ENCODE measurements around the gene KCNN1.
A peak's percentile ranks its signal among the peaks of the same experiment; 100 is the strongest.

KCNN1 gene

DNA sequence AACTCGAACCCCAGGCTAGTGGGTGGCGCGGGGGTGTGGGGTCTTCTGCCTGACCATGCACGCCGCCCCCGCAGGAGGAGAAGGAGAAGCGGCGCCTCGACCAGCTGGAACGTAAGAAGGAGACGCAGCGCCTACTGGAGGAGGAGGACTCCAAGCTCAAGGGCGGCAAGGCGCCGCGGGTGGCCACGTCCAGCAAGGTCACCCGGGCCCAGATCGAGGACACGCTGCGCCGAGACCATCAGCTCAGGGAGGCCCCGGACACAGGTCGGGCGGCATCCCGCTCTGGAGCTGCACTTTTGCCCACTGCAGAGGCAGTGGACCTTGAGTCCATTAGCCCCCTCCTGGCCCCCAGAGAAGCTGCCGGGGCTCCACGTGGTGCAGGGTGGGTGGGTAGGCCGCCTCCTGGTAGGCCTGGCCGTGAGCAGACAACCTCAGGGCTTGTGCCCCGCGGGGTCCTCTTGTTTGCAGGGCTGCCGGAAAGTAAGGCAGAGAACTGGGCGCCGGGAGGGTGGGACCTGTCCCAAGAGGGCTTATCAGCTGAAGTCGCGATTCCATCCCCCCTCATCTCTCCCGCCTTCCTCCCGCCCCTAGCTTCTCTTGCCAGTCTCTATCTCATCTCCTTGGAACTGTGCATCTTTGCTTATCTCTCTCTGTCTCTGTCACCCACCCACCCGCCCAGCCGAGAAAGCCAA, 24.2 kb upstream of the KCNN1 start:
- H3K36me3 Mint-ChIP-seq, result no peaks in the 10 kb centered on the region
- H3K27me3 Mint-ChIP-seq, result no peaks in the 10 kb centered on the region
- H3K4me3 Mint-ChIP-seq, result no peak overlapping the region
- no peaks in the 10 kb centered on the region for H3K9me3 Mint-ChIP-seq
- no peak overlapping the region for H3K27ac Mint-ChIP-seq
- H3K4me1 Mint-ChIP-seq, result peaks cover 19% of the 10 kb centered on the region

- H3K27ac Mint-ChIP-seq, result no peak overlapping the region
- no peaks in the 10 kb centered on the region for H3K36me3 Mint-ChIP-seq
- no peaks in the 10 kb centered on the region for H3K9me3 Mint-ChIP-seq
- no peak overlapping the region for H3K4me3 Mint-ChIP-seq
- peaks cover 20% of the 10 kb centered on the region for H3K4me1 Mint-ChIP-seq
- H3K27me3 Mint-ChIP-seq, result no peaks in the 10 kb centered on the region
These were observed 23.4 kb upstream of the KCNN1 start for GRCh38 chr19:17943274-17944221.

- Mint-ChIP-seq H3K4me3 (no peak overlapping the region), H3K36me3 (no peaks in the 10 kb centered on the region), H3K27ac (no peak overlapping the region), H3K27me3 (peaks cover 2% of the 10 kb centered on the region), H3K9me3 (no peaks in the 10 kb centered on the region), H3K4me1 (peaks cover 28% of the 10 kb centered on the region)
These were observed 22.6 kb upstream of the KCNN1 start for GRCh38 chr19:17944301-17944700.

DNA sequence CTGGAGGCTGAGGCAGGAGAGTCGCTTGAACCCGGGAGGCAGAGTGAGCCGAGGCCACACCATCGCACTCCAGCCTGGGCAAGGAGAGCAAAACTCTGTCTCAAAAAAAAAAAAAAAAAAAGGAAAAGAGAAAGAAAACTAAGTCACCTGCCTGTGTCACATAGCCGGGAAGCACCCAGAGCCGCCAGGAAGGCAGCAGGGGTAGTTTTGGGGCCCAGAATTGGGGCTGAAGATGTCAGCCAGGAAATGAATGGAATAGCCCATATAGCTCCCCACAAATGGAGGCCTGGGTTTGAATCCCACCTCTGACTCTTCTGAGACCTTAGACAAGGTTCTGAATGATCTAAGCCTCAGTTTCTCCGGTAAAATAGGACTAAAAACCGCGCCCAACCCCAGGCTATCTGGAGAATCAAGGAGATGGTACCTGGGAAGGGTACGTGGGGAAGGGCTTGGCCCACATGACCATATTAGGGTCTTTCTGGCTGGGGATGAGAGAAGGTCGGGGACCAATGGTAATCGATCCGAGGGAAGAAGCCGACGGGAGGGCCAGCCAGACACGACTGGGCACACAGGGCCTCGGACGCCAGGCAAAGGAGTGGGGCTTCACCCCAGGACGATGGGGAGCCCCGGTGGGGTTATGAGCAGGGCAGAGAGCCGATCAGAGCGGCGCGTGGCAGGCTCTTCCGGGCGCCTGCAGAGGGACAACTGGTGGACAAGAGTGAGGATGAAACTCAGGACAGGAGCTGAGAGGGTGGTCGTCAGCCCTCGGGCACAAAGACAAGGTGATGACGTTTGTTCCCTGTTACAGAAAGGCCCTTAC, 19.7 kb upstream of the KCNN1 start:
- Mint-ChIP-seq H3K36me3 (no peaks in the 10 kb centered on the region), H3K27me3 (peaks cover 23% of the 10 kb centered on the region), H3K4me3 (peak overlapping the region; percentile 87), H3K9me3 (no peaks in the 10 kb centered on the region), H3K27ac (peak overlapping the region; percentile 84), H3K4me1 (peaks cover 48% of the 10 kb centered on the region)

DNA sequence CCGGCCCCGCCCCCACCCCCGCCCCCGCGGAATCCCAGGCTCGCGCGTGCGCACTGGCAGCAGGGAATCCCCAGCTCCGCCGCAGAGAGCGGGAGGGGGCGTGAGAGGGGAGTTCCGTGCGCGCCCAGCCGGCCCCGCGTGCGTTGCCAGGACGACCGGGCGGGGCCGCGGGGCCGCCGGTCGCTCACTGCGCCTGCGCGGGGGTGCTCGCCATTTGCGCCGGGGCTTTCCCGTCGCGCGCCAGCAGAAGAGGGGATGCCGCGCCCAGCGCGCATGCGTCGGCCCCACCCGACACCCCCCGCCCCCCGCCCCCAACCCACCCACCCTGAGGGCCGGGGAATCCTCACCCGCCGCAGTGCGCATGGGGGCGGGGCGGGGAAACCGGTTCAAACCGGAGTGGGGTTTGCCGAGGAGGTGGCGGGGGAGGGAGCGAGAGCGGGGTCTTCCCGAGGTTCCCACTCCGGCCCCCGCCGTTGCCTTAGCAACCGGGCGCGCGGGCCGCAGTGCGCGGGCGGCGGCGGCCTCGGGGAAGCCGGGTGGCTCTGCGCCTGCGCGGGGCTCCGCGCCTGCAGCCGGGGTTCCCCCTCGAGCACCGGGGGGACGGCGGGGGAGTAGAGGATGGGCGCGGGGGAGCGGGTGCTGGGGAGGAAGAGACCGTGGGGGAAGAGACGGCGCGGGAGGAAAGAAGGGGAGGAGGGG, 18.9 kb upstream of the KCNN1 start:
- no peak overlapping the region for H3K27ac Mint-ChIP-seq
- peaks cover 26% of the 10 kb centered on the region for H3K27me3 Mint-ChIP-seq
- H3K4me1 Mint-ChIP-seq, result peaks cover 53% of the 10 kb centered on the region
- H3K4me3 Mint-ChIP-seq, result peak overlapping the region; percentile 87
- H3K36me3 Mint-ChIP-seq, result no peaks in the 10 kb centered on the region
- H3K9me3 Mint-ChIP-seq, result no peaks in the 10 kb centered on the region

DNA sequence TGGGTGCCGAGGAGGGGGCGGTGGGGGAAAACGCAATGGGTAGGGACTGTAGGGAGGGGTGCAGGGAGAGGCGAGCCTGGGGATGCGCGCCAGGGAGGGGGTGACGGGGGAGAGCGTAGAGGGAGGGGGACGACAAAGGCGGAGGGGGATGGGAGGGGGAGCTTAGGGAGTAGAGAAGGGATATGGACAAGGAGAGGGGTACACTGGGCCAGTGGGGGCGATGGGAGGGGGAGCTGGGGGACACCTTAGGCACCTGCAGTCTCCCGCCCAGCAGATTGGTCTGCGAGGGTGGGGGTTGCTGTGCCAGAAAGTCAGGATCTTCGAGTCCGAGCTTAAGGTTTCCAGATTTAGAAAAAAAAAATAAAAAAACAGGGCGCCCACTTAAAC, 18.4 kb upstream of the KCNN1 start:
- no peak overlapping the region for H3K27ac Mint-ChIP-seq
- H3K4me1 Mint-ChIP-seq, result peaks cover 53% of the 10 kb centered on the region
- H3K27me3 Mint-ChIP-seq, result peaks cover 31% of the 10 kb centered on the region
- peak overlapping the region; percentile 74 for H3K4me3 Mint-ChIP-seq
- H3K9me3 Mint-ChIP-seq, result no peaks in the 10 kb centered on the region
- no peaks in the 10 kb centered on the region for H3K36me3 Mint-ChIP-seq

DNA sequence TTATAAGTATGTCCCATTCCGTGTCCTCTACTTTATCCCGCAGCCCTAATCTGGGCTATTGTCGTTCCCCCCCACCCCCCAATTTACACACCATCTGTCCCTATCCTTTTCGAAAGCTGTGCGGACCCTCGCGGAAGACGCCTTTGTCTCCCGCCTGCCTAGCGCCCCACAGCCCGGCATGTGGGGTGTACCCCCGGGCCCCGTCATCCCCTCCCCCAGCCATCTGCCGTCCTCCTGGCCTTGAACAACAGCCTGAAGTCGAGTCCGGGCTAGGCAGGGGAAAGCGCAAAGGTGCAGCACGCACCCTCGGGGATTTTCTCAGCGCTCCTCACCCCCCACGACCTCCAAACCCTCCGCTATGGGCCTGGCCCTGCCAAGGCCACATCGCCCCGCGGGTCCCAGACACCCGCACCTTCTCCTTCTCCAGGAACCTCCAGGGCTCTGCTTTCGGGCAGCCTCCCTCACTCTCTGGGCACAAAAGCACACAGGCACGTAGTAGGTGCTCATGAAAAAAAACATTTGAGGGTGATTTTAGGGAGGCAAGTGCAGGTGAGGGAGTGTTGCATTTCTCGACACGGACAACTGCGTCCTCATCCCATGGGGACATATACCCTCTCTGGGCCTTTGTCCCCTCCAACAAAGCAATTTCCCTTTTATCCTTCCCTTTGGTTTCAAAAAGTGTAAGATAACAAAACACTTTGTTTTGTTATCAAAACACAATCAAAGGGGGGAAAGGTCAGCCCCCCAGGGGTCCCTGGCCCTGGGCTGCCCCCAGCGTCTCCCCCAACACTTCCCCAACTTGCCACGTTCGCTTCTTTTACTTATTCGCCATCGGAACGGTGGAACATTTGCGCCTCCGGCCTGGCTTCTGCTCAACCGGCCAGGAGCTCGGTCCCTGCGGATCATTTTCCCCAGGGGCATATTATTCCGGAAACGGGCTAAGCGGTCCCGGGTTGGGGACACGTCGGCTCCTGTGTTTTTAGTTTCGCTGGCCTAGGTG, 17.7 kb upstream of the KCNN1 start:
- Mint-ChIP-seq H3K27me3 (peaks cover 35% of the 10 kb centered on the region), H3K4me3 (peak overlapping the region; percentile 74), H3K9me3 (no peaks in the 10 kb centered on the region), H3K36me3 (no peaks in the 10 kb centered on the region), H3K4me1 (peaks cover 53% of the 10 kb centered on the region), H3K27ac (peak overlapping the region; percentile 46)

DNA sequence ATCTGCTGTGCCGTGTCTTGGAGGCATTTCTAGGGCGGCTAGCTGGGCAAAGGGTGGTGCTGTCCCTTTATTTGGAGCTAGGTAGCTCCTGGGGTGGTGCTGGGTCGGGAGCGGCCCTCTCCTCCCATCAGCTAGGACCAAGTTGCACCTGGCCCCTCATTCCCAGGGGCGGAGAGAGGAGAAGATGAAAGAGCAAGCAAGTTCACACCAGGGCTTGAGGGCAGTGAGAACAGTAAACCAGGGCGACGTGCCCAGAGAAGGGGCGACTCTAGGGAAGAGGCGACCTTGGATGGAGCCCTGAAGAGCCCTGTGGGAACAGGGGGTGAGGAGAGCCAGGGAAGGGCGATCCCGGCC, 17.0 kb upstream of the KCNN1 start:
- Mint-ChIP-seq H3K36me3 (no peaks in the 10 kb centered on the region), H3K4me1 (peaks cover 53% of the 10 kb centered on the region), H3K9me3 (no peaks in the 10 kb centered on the region), H3K27ac (peak overlapping the region; percentile 78), H3K4me3 (peak overlapping the region; percentile 74), H3K27me3 (peaks cover 37% of the 10 kb centered on the region)

DNA sequence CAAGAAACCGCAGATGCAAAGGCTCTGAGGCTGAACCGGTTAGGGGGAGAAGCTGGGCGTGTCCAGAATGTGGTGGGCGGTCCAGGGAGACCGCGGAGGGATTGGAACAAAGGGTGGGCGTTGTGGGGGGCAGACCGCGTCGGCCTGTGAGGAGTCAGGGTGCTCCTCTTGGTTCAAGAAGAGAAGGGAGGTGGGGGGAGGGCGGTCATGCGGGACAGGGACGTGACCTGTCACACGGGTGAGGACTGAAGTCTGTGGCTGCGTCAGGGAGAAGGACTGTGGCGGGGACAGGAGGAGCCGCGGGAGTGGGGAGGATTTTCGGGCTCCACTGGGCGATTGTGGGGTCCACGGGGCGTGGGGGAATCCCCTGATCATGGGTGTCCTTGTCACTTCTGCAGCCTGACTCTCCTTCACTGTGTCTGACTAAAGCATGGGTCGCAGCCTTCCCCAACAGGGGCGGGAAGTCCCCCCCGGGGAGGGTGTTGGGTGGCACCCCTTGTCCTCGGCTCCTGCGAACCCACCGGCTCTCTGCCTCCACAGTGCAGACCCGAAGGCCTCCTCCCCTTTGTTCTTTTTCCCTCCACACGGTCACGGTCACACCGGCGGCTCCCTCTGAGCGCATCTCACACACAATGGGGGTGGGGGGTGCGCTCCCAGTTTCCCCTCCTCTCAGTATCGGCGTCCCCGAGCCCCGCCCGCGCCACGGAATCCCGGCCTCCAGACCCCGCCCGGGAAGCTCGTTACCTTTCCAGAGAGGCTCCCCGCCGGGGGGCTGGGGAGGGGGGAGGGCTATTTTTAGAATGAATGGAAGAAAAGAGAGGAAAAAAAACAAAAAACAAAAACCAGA, 16.4 kb upstream of the KCNN1 start:
- H3K9me3 Mint-ChIP-seq, result no peaks in the 10 kb centered on the region
- H3K4me3 Mint-ChIP-seq, result peak overlapping the region; percentile 74
- H3K4me1 Mint-ChIP-seq, result peaks cover 53% of the 10 kb centered on the region
- H3K36me3 Mint-ChIP-seq, result no peaks in the 10 kb centered on the region
- H3K27ac Mint-ChIP-seq, result no peak overlapping the region
- H3K27me3 Mint-ChIP-seq, result peaks cover 37% of the 10 kb centered on the region

DNA sequence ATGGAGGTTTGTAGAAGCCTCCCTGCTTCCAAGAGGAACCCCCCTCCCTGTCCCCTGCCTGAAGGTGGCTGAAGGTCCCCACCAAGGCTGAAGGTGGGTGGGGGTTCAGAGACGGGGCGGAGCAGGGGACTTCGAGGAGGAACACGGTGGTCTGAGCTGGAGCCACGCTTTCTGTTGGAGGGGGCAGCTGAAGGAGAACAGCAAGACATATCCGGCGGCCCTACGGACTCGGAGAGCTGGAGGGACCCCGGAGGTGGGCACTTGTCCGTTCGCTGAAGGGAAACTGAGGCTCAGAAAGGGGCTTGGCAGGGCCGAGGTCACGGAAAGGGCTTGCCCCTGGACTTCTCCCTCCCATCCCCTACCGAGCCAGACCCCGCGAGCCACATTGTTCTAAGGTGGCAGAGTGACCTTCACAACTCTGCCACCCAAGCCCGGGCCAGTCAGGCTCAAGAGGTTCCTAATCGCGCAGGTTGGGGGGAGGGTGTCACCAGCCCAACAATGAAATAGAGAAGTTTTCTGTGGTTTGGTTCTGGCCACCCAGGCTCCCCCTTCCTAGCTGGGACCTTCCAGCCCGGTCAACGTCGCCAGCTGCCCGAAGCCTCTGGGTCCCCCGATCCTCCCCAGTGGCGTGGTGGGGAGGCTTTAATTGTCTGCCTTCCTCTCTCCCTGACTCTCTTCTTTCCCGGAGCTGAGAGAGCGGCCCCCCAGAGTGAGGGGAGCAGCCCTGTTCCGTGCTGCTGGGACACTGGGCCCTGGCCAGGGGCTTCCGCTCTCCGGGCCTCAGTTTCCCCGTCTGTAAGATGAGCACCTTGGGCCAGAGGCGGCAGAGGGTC, 15.5 kb upstream of the KCNN1 start:
- H3K4me1 Mint-ChIP-seq, result peaks cover 45% of the 10 kb centered on the region
- no peaks in the 10 kb centered on the region for H3K36me3 Mint-ChIP-seq
- no peak overlapping the region for H3K4me3 Mint-ChIP-seq
- peak overlapping the region; percentile 35 for H3K27ac Mint-ChIP-seq
- peaks cover 37% of the 10 kb centered on the region for H3K27me3 Mint-ChIP-seq
- no peaks in the 10 kb centered on the region for H3K9me3 Mint-ChIP-seq

DNA sequence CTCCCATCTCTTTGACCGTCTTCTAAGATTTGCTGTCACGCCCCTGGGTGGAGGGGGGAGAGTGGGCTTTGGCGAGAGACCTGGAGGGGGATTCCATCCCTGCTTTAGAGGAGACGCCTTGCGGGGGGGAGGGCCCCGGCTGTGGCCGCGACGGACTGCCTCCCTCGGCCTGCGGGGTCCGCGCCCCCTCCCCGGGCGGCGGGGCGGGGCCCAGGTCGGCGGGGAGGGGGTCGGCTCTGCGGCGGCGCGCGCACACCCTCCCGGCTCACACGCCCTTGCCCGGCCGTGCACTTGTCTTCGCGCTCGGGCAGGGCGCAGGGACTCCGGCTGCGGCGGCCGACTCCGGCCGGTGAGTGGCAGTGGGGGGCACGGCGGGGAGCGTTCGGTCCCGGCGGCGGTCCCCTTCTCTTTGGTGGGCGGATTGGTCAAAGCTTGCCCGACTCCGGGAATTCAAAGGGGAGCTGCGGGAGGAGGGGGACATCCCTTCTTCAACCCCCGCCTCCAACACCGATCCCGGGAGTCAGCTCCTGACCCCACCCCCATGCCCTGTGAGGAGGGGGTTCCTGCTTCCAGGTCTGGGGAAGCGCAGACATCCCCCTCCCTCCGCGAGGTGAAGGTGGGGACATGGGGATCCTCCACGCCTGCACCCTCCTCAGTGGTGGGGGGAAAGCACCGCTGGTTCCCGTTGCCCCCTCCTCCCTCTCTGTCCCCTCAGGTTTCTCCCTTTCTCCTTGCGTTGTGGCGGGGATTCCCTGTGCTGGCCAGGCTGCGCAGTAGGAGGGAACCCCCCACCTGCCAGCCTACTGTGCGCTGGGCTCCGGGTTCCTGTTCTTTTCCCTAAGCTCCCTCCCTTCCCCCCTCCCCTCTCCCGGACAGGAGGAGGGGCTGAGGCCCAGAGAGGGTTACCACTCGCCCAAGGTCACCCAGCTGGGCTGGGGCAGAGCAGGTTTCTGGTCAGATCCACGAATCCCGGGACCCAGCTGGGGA, 14.6 kb upstream of the KCNN1 start:
- Mint-ChIP-seq H3K27ac (peak overlapping the region; percentile 35), H3K4me3 (peak overlapping the region; percentile 52), H3K27me3 (peaks cover 40% of the 10 kb centered on the region), H3K36me3 (no peaks in the 10 kb centered on the region), H3K9me3 (no peaks in the 10 kb centered on the region), H3K4me1 (peaks cover 37% of the 10 kb centered on the region)

DNA sequence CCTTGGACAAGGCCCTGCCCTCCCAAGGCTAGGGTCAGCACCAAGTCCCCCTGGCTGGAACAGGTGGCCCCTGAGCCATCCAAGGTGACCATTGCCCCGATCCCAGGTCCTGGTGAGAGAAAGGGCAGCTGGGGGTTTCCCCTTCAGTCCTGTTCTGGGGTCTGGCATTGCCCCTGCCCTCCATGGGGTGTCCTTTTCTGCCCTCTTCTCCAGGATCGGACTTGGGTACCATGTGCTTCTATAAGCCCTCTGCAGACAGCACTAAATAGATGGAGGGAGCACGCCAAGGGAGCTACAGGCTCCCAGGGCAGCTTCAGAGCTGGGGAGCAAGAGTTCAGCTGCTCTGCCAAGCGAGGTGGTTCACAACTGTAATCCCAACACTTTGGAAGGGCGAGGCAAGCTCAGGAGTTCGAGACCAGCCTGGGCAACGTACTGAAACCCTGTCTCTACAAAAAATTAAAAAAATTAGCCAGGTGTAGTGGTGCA, 13.5 kb upstream of the KCNN1 start:
- no peaks in the 10 kb centered on the region for H3K9me3 Mint-ChIP-seq
- H3K36me3 Mint-ChIP-seq, result no peaks in the 10 kb centered on the region
- peaks cover 34% of the 10 kb centered on the region for H3K4me1 Mint-ChIP-seq
- peaks cover 46% of the 10 kb centered on the region for H3K27me3 Mint-ChIP-seq
- no peak overlapping the region for H3K4me3 Mint-ChIP-seq
- H3K27ac Mint-ChIP-seq, result no peak overlapping the region
